ENCODE measurements around the gene EIF4E1B.

Gene EIF4E1B

GRCh38 chr5:176693477-176693851 lies 63.0 kb downstream of the EIF4E1B start:
- DNase-seq = no peak

- no peak for DNase-seq
These were observed 63.7 kb downstream of the EIF4E1B start for GRCh38 chr5:176694146-176694545.

GRCh38 chr5:176694631-176695030 lies 64.2 kb downstream of the EIF4E1B start:
- no peak for DNase-seq

- no peak for DNase-seq
These were observed 64.6 kb downstream of the EIF4E1B start for GRCh38 chr5:176695073-176695472.

Measured in NCI-H82 (cell line).